ENCODE results near the gene FRYL. TPM values are rescaled to one million over a fixed set of nuclear protein-coding genes. Genes with fewer than 3 reads are reported as not detected.

The FRYL gene
- total and polyA plus RNA-seq, 2 of the 13 experiments (the other 11 are each of a cell fraction or from before 2014, with no cell fraction given), result 9.7 to 19.6 TPM

DNA sequence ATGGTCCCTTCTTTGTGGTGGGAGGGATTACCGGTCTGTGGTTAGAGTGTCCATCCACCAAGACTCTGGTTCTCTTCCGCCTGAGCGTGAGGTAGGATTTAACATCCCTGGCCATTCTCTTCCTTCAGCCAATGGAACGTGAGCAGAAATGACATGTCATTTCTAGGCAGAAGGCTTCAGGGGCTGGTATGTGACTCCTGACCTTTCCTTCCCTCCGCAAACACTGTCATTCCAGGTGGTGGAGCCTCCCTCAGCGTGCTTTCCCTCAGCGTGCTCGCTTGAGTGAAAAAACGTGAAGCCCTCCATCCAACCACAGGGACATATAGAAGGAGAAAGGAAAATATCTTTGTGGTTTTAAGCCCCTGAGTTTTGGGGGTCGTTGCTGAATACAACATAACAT lies 330.9 kb downstream of the FRYL start (continued):
- TF ChIP-seq TCF12 (IDR thresholded peaks at IDR 0.05) (no peak), TCF12 (CRISPR knock-in tag; IDR thresholded peaks at IDR 0.05) (no peak), PTBP1 (IDR thresholded peaks at IDR 0.05; ENCODE audit: low read depth, low read length, poor library complexity, severe bottlenecking) (no peak), ZNF75D (CRISPR knock-in tag; IDR thresholded peaks at IDR 0.05; ENCODE audit: borderline replicate concordance) (no peak), ZNF616 (CRISPR knock-in tag; IDR thresholded peaks at IDR 0.05; ENCODE audit: low read depth) (no peak), ZMYM2 (CRISPR knock-in tag; IDR thresholded peaks at IDR 0.05) (no peak), ZNF713 (CRISPR knock-in tag; IDR thresholded peaks at IDR 0.05) (no peak), KDM3A (CRISPR knock-in tag; IDR thresholded peaks at IDR 0.05; ENCODE audit: low read depth) (no peak), SP5 (CRISPR knock-in tag; IDR thresholded peaks at IDR 0.05; ENCODE audit: borderline replicate concordance, low read depth) (no peak), ZFX (CRISPR knock-in tag; IDR thresholded peaks at IDR 0.05; ENCODE audit: low read depth) (no peak), ZNF383 (CRISPR knock-in tag; IDR thresholded peaks at IDR 0.05; ENCODE audit: borderline replicate concordance) (no peak), ZNF556 (CRISPR knock-in tag; IDR thresholded peaks at IDR 0.05; ENCODE audit: borderline replicate concordance) (no peak), ZSCAN29 (CRISPR knock-in tag; conservative IDR thresholded peaks at IDR 0.05) (no peak), KDM5B (CRISPR knock-in tag; IDR thresholded peaks at IDR 0.05; ENCODE audit: borderline replicate concordance) (no peak)
- TF ChIP-seq, protein P1, sequence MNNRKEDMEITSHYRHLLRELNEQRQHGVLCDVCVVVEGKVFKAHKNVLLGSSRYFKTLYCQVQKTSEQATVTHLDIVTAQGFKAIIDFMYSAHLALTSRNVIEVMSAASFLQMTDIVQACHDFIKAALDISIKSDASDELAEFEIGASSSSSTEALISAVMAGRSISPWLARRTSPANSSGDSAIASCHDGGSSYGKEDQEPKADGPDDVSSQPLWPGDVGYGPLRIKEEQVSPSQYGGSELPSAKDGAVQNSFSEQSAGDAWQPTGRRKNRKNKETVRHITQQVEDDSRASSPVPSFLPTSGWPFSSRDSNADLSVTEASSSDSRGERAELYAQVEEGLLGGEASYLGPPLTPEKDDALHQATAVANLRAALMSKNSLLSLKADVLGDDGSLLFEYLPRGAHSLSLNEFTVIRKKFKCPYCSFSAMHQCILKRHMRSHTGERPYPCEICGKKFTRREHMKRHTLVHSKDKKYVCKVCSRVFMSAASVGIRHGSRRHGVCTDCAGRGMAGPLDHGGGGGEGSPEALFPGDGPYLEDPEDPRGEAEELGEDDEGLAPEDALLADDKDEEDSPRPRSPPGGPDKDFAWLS (CRISPR knock-in tag; IDR thresholded peaks at IDR 0.05; ENCODE audit: borderline replicate concordance), result no peak
- TF ChIP-seq, protein P2, sequence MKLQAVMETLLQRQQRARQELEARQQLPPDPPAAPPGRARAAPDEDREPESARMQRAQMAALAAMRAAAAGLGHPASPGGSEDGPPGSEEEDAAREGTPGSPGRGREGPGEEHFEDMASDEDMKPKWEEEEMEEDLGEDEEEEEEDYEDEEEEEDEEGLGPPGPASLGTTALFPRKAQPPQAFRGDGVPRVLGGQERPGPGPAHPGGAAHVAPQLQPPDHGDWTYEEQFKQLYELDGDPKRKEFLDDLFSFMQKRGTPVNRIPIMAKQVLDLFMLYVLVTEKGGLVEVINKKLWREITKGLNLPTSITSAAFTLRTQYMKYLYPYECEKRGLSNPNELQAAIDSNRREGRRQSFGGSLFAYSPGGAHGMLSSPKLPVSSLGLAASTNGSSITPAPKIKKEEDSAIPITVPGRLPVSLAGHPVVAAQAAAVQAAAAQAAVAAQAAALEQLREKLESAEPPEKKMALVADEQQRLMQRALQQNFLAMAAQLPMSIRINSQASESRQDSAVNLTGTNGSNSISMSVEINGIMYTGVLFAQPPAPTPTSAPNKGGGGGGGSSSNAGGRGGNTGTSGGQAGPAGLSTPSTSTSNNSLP (IDR thresholded peaks at IDR 0.05; ENCODE audit: low read depth, low read length), result no peak
- TF ChIP-seq, protein P3, sequence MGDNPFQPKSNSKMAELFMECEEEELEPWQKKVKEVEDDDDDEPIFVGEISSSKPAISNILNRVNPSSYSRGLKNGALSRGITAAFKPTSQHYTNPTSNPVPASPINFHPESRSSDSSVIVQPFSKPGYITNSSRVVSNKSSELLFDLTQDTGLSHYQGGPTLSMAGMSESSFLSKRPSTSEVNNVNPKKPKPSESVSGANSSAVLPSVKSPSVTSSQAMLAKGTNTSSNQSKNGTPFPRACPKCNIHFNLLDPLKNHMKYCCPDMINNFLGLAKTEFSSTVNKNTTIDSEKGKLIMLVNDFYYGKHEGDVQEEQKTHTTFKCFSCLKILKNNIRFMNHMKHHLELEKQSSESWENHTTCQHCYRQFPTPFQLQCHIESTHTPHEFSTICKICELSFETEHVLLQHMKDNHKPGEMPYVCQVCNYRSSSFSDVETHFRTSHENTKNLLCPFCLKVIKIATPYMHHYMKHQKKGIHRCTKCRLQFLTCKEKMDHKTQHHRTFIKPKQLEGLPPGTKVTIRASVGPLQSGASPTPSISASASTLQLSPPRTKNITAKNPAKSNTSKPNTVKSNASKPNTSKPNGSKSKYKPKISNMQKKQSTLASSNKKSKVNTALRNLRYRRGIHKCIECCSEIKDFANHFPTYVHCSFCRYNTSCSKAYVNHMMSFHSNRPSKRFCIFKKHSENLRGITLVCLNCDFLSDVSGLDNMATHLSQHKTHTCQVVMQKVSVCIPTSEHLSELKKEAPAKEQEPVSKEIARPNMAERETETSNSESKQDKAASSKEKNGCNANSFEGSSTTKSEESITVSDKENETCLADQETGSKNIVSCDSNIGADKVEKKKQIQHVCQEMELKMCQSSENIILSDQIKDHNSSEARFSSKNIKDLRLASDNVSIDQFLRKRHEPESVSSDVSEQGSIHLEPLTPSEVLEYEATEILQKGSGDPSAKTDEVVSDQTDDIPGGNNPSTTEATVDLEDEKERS (CRISPR knock-in tag; IDR thresholded peaks at IDR 0.05), result no peak
- TF ChIP-seq, protein P4, sequence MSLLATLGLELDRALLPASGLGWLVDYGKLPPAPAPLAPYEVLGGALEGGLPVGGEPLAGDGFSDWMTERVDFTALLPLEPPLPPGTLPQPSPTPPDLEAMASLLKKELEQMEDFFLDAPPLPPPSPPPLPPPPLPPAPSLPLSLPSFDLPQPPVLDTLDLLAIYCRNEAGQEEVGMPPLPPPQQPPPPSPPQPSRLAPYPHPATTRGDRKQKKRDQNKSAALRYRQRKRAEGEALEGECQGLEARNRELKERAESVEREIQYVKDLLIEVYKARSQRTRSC (CRISPR knock-in tag; IDR thresholded peaks at IDR 0.05; ENCODE audit: low read depth), result no peak
- TF ChIP-seq, protein P5, sequence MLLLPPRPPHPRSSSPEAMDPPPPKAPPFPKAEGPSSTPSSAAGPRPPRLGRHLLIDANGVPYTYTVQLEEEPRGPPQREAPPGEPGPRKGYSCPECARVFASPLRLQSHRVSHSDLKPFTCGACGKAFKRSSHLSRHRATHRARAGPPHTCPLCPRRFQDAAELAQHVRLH (CRISPR knock-in tag; IDR thresholded peaks at IDR 0.05; ENCODE audit: borderline replicate concordance, low read depth), result no peak
- TF ChIP-seq, protein P6, sequence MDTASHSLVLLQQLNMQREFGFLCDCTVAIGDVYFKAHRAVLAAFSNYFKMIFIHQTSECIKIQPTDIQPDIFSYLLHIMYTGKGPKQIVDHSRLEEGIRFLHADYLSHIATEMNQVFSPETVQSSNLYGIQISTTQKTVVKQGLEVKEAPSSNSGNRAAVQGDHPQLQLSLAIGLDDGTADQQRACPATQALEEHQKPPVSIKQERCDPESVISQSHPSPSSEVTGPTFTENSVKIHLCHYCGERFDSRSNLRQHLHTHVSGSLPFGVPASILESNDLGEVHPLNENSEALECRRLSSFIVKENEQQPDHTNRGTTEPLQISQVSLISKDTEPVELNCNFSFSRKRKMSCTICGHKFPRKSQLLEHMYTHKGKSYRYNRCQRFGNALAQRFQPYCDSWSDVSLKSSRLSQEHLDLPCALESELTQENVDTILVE (CRISPR knock-in tag; IDR thresholded peaks at IDR 0.05), result no peak

Data from HepG2 (cell line).